NB4 (cell line): ENCODE measurements around the gene POLR2C.

Source experiments
- MYC ChIP-seq: IDR thresholded peaks from 2 replicates; pipeline ENCODE4 v1.6.1; 2011; ENCODE audit warnings: low read depth, low read length
- POLR2A ChIP-seq: IDR thresholded peaks from 2 replicates; pipeline ENCODE4 v1.6.1; 2011; ENCODE audit warnings: mild to moderate bottlenecking; ENCODE audit not compliant: insufficient read length; ENCODE audit errors: extremely low read depth
- TF ChIP-seq, protein P1 (sequence below): IDR thresholded peaks from one replicate; pipeline ENCODE4 v1.5.1; 2012; ENCODE audit warnings: low read depth, low read length
- TF ChIP-seq, protein P2 (sequence below): IDR thresholded peaks from 2 replicates; pipeline ENCODE4 v1.6.1; 2011; ENCODE audit warnings: low read depth, low read length

- no peak for TF ChIP-seq POLR2A
- TF ChIP-seq, protein P1, sequence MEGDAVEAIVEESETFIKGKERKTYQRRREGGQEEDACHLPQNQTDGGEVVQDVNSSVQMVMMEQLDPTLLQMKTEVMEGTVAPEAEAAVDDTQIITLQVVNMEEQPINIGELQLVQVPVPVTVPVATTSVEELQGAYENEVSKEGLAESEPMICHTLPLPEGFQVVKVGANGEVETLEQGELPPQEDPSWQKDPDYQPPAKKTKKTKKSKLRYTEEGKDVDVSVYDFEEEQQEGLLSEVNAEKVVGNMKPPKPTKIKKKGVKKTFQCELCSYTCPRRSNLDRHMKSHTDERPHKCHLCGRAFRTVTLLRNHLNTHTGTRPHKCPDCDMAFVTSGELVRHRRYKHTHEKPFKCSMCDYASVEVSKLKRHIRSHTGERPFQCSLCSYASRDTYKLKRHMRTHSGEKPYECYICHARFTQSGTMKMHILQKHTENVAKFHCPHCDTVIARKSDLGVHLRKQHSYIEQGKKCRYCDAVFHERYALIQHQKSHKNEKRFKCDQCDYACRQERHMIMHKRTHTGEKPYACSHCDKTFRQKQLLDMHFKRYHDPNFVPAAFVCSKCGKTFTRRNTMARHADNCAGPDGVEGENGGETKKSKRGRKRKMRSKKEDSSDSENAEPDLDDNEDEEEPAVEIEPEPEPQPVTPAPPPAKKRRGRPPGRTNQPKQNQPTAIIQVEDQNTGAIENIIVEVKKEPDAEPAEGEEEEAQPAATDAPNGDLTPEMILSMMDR: no peak
- TF ChIP-seq, protein P2, sequence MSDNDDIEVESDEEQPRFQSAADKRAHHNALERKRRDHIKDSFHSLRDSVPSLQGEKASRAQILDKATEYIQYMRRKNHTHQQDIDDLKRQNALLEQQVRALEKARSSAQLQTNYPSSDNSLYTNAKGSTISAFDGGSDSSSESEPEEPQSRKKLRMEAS: no peak
- TF ChIP-seq MYC: no peak
These were observed 48.7 kb upstream of the POLR2C start for GRCh38 chr16:57413733-57414132.
